Natural killer cell (primary cell): ENCODE measurements around the gene PRG3. TPM values are rescaled to one million over a fixed set of nuclear protein-coding genes. Genes with fewer than 3 reads are reported as not detected.
A peak's percentile ranks its signal among the peaks of the same experiment; 100 is the strongest.

Experiments
- ATAC-seq, 3 donors: fragments of 150-1000 bp in 2 of 3; fragments of 200-7000 bp in 1 of 3; cut with Tn5 transposase; 1 replicate in 1 of 3; 2 replicates in 2 of 3; pipeline ENCODE4 v1.10.0; 2021; ENCODE audit warnings: mild to moderate bottlenecking in 2 of 3, moderate library complexity in 2 of 3
- DNase-seq, 2 donors: peaks; one replicate each; pipeline versions ENCODE4 v3.0.0 to v3.0.0-alpha.2; 2013 to 2021; ENCODE audit warnings: mixed read lengths in 1 of 2
- H3K27ac ChIP-seq: one replicate; pipeline ENCODE4 v1.5.1; 2013; ENCODE audit warnings: mild to moderate bottlenecking, low read length
- H3K27me3 ChIP-seq: one replicate; pipeline ENCODE4 v1.6.1; 2013; ENCODE audit warnings: low read length; ENCODE audit not compliant: control insufficient read depth, insufficient read depth
- H3K36me3 ChIP-seq: one replicate; pipeline ENCODE4 v1.6.1; 2013; ENCODE audit warnings: low read length; ENCODE audit not compliant: control insufficient read depth, insufficient read depth
- H3K4me1 ChIP-seq: one replicate; pipeline ENCODE4 v1.6.1; 2013; ENCODE audit warnings: low read length; ENCODE audit not compliant: control insufficient read depth, insufficient read depth
- H3K4me3 ChIP-seq: one replicate; pipeline ENCODE4 v1.5.1; 2013; ENCODE audit warnings: low read length
- H3K9me3 ChIP-seq: one replicate; pipeline ENCODE4 v1.6.1; 2013; ENCODE audit warnings: low read length; ENCODE audit not compliant: control insufficient read depth, insufficient read depth
- H3K27ac Mint-ChIP-seq, 2 donors: one replicate each; pipeline ENCODE4 v1.8.0; 2022; ENCODE audit warnings: mild to moderate bottlenecking in 2 of 2, mixed read lengths in 2 of 2, moderate library complexity in 1 of 2
- H3K27me3 Mint-ChIP-seq, 2 donors: one replicate each; pipeline ENCODE4 v1.8.0; 2022; ENCODE audit warnings: low read depth in 2 of 2, mixed read lengths in 2 of 2
- H3K36me3 Mint-ChIP-seq: one replicate; pipeline ENCODE4 v1.8.0; 2022; ENCODE audit warnings: mixed read lengths
- H3K4me1 Mint-ChIP-seq, 2 donors: one replicate each; pipeline ENCODE4 v1.8.0; 2022; ENCODE audit warnings: mixed read lengths in 2 of 2
- H3K4me3 Mint-ChIP-seq: one replicate; pipeline ENCODE4 v1.8.0; 2022; ENCODE audit warnings: mild to moderate bottlenecking, moderate library complexity, mixed read lengths
- H3K9me3 Mint-ChIP-seq, 2 donors: one replicate each; pipeline ENCODE4 v1.8.0; 2022; ENCODE audit warnings: mixed read lengths in 2 of 2
- WGBS: methylation state at CpG from one replicate; pipeline ENCODE4 v1.1.7; 2013; ENCODE audit warnings: missing lambda C conversion rate; ENCODE audit not compliant: insufficient coverage; 5-methylcytosine and 5-hydroxymethylcytosine counted together
- intact Hi-C: fragments of 100-400 bp; cut with micrococcal nuclease; formaldehyde crosslinking; loops from one replicate; pipeline ENCODE4 v1.14.2; 2022
- total RNA-seq, 4 donors: library from RNA; stranded (reverse); fragments of 120-200 nt in 1 of 4; gene quantifications; one replicate each; pipeline versions ENCODE4 v1.2.3 to v1.2.4, GENCODE V29; 2013 to 2022
- TF ChIP-seq, protein P1 (sequence below): fragments of 200-600 bp; IDR thresholded peaks from one replicate; pipeline ENCODE4 v1.8.0; 2022; ENCODE audit warnings: antibody characterized with exemption

The PRG3 gene
- total RNA-seq, 3 donors from 2014 or later (not counting 1 experiment from before 2014, with no cell fraction given) = not detected

- no peak for DNase-seq
- H3K27me3 Mint-ChIP-seq = peaks cover 0 to 6% of the 10 kb centered on the region in 2 donors
- no peaks in the 10 kb centered on the region for H3K36me3 Mint-ChIP-seq
- Histone ChIP-seq H3K4me3 (no peak overlapping the region), H3K27ac (no peak overlapping the region), H3K36me3 (no peaks in the 10 kb centered on the region), H3K27me3 (no peaks in the 10 kb centered on the region), H3K9me3 (no peaks in the 10 kb centered on the region), H3K4me1 (peaks cover 7% of the 10 kb centered on the region)
- TF ChIP-seq, protein P1, sequence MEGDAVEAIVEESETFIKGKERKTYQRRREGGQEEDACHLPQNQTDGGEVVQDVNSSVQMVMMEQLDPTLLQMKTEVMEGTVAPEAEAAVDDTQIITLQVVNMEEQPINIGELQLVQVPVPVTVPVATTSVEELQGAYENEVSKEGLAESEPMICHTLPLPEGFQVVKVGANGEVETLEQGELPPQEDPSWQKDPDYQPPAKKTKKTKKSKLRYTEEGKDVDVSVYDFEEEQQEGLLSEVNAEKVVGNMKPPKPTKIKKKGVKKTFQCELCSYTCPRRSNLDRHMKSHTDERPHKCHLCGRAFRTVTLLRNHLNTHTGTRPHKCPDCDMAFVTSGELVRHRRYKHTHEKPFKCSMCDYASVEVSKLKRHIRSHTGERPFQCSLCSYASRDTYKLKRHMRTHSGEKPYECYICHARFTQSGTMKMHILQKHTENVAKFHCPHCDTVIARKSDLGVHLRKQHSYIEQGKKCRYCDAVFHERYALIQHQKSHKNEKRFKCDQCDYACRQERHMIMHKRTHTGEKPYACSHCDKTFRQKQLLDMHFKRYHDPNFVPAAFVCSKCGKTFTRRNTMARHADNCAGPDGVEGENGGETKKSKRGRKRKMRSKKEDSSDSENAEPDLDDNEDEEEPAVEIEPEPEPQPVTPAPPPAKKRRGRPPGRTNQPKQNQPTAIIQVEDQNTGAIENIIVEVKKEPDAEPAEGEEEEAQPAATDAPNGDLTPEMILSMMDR = no peak
- no peak overlapping the region for H3K4me3 Mint-ChIP-seq
- H3K4me1 Mint-ChIP-seq = peaks cover 0 to 7% of the 10 kb centered on the region in 2 donors
- H3K9me3 Mint-ChIP-seq = no peaks in the 10 kb centered on the region
- WGBS = 84% methylated on average over 2 of the region's 3 CpGs
- no peak for ATAC-seq
- intact Hi-C loops = no loop called here
- H3K27ac Mint-ChIP-seq = no peak overlapping the region
These were observed 23.6 kb downstream of the PRG3 start for GRCh38 chr11:57357310-57357709.

DNA sequence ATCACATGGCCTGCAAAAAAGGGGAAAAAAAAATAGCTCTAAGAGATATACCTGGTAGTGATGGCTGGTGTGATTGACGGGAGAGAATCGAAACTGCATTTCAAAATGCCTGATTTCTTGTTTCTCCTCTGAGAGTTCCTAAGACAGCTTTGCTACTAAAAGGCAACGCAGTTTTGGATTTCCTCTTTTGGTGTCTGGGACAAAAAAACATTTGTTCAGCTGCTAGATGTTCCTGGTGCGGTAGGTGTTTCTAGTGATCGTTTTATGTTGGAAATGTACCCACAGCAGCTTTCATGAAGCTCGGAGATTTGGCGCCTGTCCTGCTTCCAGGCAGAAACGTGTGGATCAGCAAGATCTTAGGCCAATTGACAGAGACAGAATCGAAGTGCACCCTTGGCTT is 24.7 kb downstream of the PRG3 start:
- Mint-ChIP-seq H3K9me3 (no peaks in the 10 kb centered on the region), H3K27ac (no peak overlapping the region), H3K4me1 (peaks cover 0 to 7% of the 10 kb centered on the region in 2 donors), H3K27me3 (peaks cover 5 to 6% of the 10 kb centered on the region in 2 donors), H3K4me3 (no peak overlapping the region), H3K36me3 (no peaks in the 10 kb centered on the region)
- TF ChIP-seq, protein P1 = no peak
- ATAC-seq (no peak), DNase-seq (no peak)
- H3K27ac ChIP-seq = no peak overlapping the region
- no peaks in the 10 kb centered on the region for H3K36me3 ChIP-seq
- H3K4me3 ChIP-seq = no peak overlapping the region
- no peaks in the 10 kb centered on the region for H3K9me3 ChIP-seq
- 34% methylated on average over 9 of the region's 9 CpGs for WGBS
- H3K27me3 ChIP-seq = no peaks in the 10 kb centered on the region
- intact Hi-C loops = no loop called here
- H3K4me1 ChIP-seq = peaks cover 7% of the 10 kb centered on the region

DNA sequence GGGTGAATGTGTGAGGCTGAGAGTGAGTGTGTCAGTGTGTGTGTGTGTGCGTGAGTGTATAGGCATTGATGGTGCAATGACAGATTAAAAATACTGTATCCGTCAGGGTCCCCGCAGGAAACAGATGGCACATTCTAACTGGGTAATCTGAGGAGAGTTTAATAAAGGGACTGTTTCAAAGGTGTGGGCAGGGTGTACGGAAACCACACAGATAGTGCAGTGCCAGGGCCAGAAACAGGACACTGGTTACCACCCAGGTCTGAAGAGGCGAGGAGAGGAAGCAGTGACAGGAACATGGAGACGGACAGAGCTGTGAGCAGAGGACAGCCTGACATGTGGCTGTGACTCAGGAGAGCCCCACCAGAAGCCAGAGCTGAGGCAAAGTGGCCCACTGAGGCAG is 26.3 kb downstream of the PRG3 start:
- H3K27me3 ChIP-seq = no peaks in the 10 kb centered on the region
- H3K4me3 ChIP-seq = no peak overlapping the region
- H3K4me3 Mint-ChIP-seq = no peak overlapping the region
- H3K4me1 Mint-ChIP-seq = peaks cover 0 to 7% of the 10 kb centered on the region in 2 donors
- TF ChIP-seq, protein P1 = no peak
- DNase-seq (no peak), ATAC-seq (peak in 2 of 3 donors; percentile 34 to 72)
- H3K9me3 ChIP-seq = no peaks in the 10 kb centered on the region
- WGBS = 22% methylated on average over 6 of the region's 6 CpGs
- H3K36me3 ChIP-seq = no peaks in the 10 kb centered on the region
- no peak overlapping the region for H3K27ac Mint-ChIP-seq
- intact Hi-C loops = no loop called here
- H3K27me3 Mint-ChIP-seq = peaks cover 6 to 7% of the 10 kb centered on the region in 2 donors
- H3K9me3 Mint-ChIP-seq = no peaks in the 10 kb centered on the region
- H3K4me1 ChIP-seq = peaks cover 10% of the 10 kb centered on the region
- no peaks in the 10 kb centered on the region for H3K36me3 Mint-ChIP-seq
- no peak overlapping the region for H3K27ac ChIP-seq

- TF ChIP-seq, protein P1 = no peak
- H3K4me1 Mint-ChIP-seq = peaks cover 0 to 7% of the 10 kb centered on the region in 2 donors
- intact Hi-C loops = no loop called here
These were observed 27.1 kb downstream of the PRG3 start for GRCh38 chr11:57353852-57354251.

More at GRCh38 chr11:57353852-57354251, 27.1 kb downstream of the PRG3 start:
- DNase-seq (no peak), ATAC-seq (no peak)
- Histone ChIP-seq H3K27me3 (no peaks in the 10 kb centered on the region), H3K36me3 (no peaks in the 10 kb centered on the region), H3K9me3 (no peaks in the 10 kb centered on the region), H3K4me3 (no peak overlapping the region), H3K27ac (no peak overlapping the region), H3K4me1 (peaks cover 12% of the 10 kb centered on the region)
- Mint-ChIP-seq H3K36me3 (no peaks in the 10 kb centered on the region), H3K4me3 (no peak overlapping the region), H3K27me3 (peaks cover 6 to 7% of the 10 kb centered on the region in 2 donors), H3K27ac (no peak overlapping the region), H3K9me3 (no peaks in the 10 kb centered on the region)
- WGBS = 76% methylated on average over 4 of the region's 4 CpGs
